SU-DHL-6 (cell line): Measurements from ENCODE around the gene CHST15.

ENCODE experiments used
- CTCF ChIP-seq: fragments of 200-600 bp; sonication (generic); IDR thresholded peaks from one replicate; pipeline ENCODE4 v1.5.1; 2017; ENCODE audit warnings: antibody characterized with exemption, mild to moderate bottlenecking, low read length, moderate library complexity; ENCODE audit not compliant: insufficient read depth, poor library complexity, severe bottlenecking
- EZH2phosphoT487 ChIP-seq: fragments of 200-600 bp; sonication (generic), shearing (Covaris generic); conservative IDR thresholded peaks from 2 replicates; pipeline ENCODE4 v1.6.1; 2018; ENCODE audit warnings: mild to moderate bottlenecking, antibody characterized with exemption, low read length, moderate library complexity, mixed read lengths

GRCh38 chr10:123997486-123998196, 95.8 kb downstream of the CHST15 start:
- TF ChIP-seq CTCF (no peak), EZH2phosphoT487 (no peak)
